ENCODE data around the gene ZBTB12. TPM values are rescaled to one million over a fixed set of nuclear protein-coding genes. Genes with fewer than 3 reads are reported as not detected.

The ZBTB12 gene
- total and polyA plus RNA-seq, 2 of the 13 experiments (the other 11 are each of a cell fraction or from before 2014, with no cell fraction given) = 4.8 to 6.0 TPM

- peak; percentile 75 for TF ChIP-seq FOXA1 (IDR thresholded peaks at IDR 0.05)
- peak; percentile 96 for TF ChIP-seq FOXA1 (CRISPR knock-in tag; IDR thresholded peaks at IDR 0.05)
- TF ChIP-seq ZGPAT (CRISPR knock-in tag; IDR thresholded peaks at IDR 0.05) = peak; percentile 96
- TF ChIP-seq ZNF136 (CRISPR knock-in tag; IDR thresholded peaks at IDR 0.05; ENCODE audit: low read depth) = peak; percentile 95
- TF ChIP-seq, protein P1, sequence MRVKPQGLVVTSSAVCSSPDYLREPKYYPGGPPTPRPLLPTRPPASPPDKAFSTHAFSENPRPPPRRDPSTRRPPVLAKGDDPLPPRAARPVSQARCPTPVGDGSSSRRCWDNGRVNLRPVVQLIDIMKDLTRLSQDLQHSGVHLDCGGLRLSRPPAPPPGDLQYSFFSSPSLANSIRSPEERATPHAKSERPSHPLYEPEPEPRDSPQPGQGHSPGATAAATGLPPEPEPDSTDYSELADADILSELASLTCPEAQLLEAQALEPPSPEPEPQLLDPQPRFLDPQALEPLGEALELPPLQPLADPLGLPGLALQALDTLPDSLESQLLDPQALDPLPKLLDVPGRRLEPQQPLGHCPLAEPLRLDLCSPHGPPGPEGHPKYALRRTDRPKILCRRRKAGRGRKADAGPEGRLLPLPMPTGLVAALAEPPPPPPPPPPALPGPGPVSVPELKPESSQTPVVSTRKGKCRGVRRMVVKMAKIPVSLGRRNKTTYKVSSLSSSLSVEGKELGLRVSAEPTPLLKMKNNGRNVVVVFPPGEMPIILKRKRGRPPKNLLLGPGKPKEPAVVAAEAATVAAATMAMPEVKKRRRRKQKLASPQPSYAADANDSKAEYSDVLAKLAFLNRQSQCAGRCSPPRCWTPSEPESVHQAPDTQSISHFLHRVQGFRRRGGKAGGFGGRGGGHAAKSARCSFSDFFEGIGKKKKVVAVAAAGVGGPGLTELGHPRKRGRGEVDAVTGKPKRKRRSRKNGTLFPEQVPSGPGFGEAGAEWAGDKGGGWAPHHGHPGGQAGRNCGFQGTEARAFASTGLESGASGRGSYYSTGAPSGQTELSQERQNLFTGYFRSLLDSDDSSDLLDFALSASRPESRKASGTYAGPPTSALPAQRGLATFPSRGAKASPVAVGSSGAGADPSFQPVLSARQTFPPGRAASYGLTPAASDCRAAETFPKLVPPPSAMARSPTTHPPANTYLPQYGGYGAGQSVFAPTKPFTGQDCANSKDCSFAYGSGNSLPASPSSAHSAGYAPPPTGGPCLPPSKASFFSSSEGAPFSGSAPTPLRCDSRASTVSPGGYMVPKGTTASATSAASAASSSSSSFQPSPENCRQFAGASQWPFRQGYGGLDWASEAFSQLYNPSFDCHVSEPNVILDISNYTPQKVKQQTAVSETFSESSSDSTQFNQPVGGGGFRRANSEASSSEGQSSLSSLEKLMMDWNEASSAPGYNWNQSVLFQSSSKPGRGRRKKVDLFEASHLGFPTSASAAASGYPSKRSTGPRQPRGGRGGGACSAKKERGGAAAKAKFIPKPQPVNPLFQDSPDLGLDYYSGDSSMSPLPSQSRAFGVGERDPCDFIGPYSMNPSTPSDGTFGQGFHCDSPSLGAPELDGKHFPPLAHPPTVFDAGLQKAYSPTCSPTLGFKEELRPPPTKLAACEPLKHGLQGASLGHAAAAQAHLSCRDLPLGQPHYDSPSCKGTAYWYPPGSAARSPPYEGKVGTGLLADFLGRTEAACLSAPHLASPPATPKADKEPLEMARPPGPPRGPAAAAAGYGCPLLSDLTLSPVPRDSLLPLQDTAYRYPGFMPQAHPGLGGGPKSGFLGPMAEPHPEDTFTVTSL (CRISPR knock-in tag; IDR thresholded peaks at IDR 0.05; ENCODE audit: borderline replicate concordance) = peak; percentile 85; the same call in 1 of the 2 replicates
- TF ChIP-seq ZNF782 (CRISPR knock-in tag; IDR thresholded peaks at IDR 0.05; ENCODE audit: borderline replicate concordance) = no peak
- peak; percentile 82; the same call in 1 of the 2 replicates for TF ChIP-seq ZBTB49 (CRISPR knock-in tag; IDR thresholded peaks at IDR 0.05; ENCODE audit: borderline replicate concordance)
- peak; percentile 75; the same call in 1 of the 2 replicates for TF ChIP-seq ZNF788 (CRISPR knock-in tag; IDR thresholded peaks at IDR 0.05; ENCODE audit: borderline replicate concordance)
- TF ChIP-seq, protein P2, sequence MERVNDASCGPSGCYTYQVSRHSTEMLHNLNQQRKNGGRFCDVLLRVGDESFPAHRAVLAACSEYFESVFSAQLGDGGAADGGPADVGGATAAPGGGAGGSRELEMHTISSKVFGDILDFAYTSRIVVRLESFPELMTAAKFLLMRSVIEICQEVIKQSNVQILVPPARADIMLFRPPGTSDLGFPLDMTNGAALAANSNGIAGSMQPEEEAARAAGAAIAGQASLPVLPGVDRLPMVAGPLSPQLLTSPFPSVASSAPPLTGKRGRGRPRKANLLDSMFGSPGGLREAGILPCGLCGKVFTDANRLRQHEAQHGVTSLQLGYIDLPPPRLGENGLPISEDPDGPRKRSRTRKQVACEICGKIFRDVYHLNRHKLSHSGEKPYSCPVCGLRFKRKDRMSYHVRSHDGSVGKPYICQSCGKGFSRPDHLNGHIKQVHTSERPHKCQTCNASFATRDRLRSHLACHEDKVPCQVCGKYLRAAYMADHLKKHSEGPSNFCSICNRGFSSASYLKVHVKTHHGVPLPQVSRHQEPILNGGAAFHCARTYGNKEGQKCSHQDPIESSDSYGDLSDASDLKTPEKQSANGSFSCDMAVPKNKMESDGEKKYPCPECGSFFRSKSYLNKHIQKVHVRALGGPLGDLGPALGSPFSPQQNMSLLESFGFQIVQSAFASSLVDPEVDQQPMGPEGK (CRISPR knock-in tag; IDR thresholded peaks at IDR 0.05) = peak; percentile 99
- TF ChIP-seq DMAP1 (CRISPR knock-in tag; IDR thresholded peaks at IDR 0.05) = peak; percentile 82
- peak; percentile 30; the same call in 1 of the 2 replicates for TF ChIP-seq E2F5 (CRISPR knock-in tag; conservative IDR thresholded peaks at IDR 0.05)
- no peak; the same call in 1 of the 2 replicates for TF ChIP-seq ZNF761 (CRISPR knock-in tag; conservative IDR thresholded peaks at IDR 0.05)
- TF ChIP-seq DR1 (CRISPR knock-in tag; IDR thresholded peaks at IDR 0.05) = peak; percentile 98
- TF ChIP-seq GLMP (CRISPR knock-in tag; IDR thresholded peaks at IDR 0.05; ENCODE audit: borderline replicate concordance) = no peak
Observed at GRCh38 chr6:31945507-31946369, 43.9 kb upstream of the ZBTB12 start, which contains the start of gene CFB (continued).

Data from HepG2 (cell line).